Stimulated activated CD8-positive, alpha-beta memory T cell treated with anti-CD3 and anti-CD28 coated beads, Interleukin-7, amount 100 ng/mL, for 1 hour (primary cell): ENCODE data around the gene ZNF529.
"Not testable (repeated sequence)": the region's sequence is repeated elsewhere in the genome, so short reads cannot be mapped to it uniquely, and the experiment has no call there.

ENCODE experiments used
- DNase-seq, 2 donors: peaks; one replicate each; pipeline ENCODE4 v3.0.0-alpha.2; 2020; ENCODE audit warnings: low read depth in 2 of 2

Gene ZNF529

DNA sequence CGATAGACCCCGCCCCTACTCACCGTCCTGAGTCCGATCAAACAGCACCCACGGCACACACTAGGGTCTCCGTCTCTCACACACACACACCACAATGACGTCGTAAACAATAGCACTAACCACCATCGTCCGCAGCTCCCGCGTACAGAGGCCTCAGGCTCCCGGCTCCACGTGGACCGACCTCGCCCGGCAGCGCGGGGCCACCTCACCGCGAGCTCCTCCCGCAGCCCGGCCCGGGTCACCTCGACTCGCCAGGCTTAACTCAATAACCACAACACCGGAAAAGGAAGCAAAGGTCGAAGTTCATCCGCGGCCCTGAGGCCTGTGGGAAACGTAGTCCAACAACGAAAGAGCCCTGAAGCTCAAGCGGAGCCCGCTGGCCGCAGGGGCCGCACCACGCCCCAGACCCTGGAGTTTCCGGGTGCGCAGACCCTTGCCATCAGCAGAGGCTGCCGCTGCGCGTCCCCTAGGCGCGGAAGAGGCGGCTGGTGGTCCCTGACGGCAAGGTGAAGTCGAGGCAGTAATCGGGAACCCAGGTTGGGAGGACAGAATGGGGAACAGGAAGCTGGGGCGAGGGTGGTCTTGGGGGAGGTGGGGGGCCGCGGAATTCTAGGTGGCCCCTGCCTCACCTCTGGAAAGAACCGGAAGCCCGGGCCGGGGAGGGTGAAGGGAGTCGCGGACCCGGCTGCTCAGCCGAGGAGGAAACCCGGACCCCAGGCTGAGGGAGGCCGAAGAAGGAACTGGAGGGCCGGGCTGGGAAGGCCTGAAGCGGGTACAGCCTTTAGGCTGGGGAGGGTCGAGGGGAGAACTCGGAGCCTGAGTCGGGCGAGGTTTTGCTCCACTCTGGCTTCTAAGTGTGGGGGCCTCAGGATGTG, at the start of gene ZNF529:
ZNF529 (minus strand) TSS at position 273 of the 875 bp plus-strand sequence. CDS start 946 bp downstream, outside the sequence.
- DNase-seq, result peak; percentile 64 to 69

DNA sequence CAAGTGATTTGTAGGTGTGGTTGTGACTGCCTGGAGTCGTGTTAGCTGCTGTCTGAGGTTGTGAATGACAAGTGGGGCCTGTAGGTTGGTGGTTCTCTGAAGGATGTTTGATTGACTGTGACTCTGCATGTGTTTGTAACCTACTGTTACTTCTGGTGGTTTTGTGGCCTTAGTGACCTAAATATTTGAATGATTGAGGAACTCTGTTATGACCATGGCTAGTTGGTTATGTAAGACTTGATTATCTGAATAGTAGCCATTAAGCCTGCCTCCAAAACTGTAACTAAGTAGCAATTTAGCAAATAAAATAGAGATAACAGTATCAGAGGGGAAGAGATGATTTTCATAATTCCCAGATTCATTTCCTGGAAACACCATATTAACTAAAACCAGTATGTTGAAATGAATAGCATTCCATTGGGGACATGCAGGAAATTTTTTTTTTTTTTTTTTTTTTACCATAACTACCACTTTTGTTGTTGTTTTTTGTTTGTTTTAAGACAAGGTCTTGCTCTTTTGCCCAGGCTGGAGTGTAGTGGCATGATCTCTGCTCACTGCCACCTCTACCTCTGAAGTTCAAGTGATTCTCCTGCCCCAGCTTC, 32.9 kb upstream of the ZNF529 start:
- no peak for DNase-seq

GRCh38 chr19:36605101-36605876, 32.2 kb upstream of the ZNF529 start, which contains the start of gene ZNF382:
Gene ZNF382, plus strand, starts transcription at chr19:36605313. Its CDS starts 4,602 bp downstream, at chr19:36609915.
- peak; percentile 66 to 77 for DNase-seq

DNA sequence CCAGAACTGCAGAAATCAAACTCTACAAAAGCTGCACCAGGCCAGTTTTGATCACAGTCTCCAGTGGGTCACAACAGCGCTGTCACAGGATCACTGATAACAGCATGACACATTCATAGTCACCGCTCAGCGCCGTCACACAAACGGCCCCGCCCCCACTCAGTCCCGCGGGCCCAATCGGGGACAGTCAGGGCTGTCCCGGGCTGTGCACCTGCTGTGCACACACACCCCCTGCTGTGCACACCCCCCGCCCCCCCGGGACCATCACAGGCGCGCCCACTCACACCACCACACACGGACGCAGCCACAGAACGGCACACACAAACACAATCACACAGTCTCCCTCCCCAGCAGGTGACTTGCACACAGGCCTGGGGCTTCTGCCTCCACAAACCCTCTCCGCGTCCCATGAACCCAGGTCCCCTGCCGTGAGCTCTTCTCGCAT, 31.6 kb upstream of the ZNF529 start:
- DNase-seq, result peak; percentile 59 to 74

DNA sequence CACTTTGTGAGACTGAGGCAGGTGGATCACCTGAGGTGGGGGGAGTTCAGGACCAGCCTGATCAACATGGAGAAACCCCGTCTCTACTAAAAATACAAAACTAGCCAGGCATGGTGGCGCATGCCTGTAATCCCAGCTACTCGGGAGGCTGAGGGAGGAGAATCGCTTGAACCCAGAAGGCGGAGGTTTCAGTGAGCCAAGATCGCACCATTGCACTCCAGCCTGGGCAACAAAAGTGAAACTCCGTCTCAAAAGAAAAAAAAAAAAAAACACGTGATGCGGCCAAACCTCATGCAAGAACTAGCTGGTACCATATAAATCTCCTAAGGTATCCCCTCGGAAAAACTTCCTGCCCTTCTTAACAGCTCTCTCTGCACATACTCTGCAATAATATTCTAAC, 29.6 kb upstream of the ZNF529 start:
- not testable (repeated sequence) for DNase-seq

GRCh38 chr19:36579255-36579654, 6.2 kb upstream of the ZNF529 start:
- no peak for DNase-seq

- DNase-seq, result no peak
These were observed 4.3 kb upstream of the ZNF529 start for GRCh38 chr19:36577271-36577996.

DNA sequence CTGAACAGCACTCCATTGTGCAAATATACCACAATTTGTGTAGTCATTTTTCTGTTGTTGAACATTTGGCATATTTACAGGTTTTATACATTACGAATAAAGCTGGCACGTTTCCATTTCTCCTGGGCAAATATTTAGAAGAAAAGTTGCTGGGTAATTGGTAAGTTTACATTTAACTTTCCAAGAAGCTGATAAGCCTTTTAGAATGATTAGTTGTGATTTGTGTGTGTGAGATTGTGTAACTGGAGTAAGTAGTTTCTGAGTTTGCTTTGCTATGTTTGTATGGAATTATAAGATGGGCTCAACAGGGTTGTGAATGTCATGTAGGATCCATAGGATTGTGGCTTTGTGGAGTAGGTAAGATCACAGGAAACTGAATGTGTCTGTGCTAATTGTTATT, 1.6 kb upstream of the ZNF529 start:
- no peak for DNase-seq

- DNase-seq, result no peak
These were observed 1.0 kb upstream of the ZNF529 start for GRCh38 chr19:36573895-36574720.

DNA sequence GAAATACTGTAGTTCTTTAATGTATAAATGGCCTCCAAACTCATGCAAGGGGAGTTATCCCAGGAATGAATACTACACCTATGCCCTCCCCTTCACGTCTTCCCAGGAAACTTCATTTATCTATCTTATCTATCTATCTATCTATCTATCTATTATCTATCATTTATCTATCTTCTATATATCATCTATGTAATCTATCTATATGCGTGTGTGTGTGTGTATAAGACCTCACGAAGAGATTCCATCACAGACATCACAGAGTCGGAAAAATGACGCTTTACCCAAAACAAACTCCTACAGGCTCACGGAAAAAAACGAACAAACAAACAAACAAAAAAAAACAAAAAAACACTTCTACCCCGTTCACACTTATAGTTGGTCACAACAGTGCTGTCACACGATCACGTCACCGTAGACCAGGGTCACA, 486 bp downstream of the ZNF529 start:
- DNase-seq, result no peak

- DNase-seq, result no peak
These were observed 8.7 kb downstream of the ZNF529 start for GRCh38 chr19:36564391-36564790.

DNA sequence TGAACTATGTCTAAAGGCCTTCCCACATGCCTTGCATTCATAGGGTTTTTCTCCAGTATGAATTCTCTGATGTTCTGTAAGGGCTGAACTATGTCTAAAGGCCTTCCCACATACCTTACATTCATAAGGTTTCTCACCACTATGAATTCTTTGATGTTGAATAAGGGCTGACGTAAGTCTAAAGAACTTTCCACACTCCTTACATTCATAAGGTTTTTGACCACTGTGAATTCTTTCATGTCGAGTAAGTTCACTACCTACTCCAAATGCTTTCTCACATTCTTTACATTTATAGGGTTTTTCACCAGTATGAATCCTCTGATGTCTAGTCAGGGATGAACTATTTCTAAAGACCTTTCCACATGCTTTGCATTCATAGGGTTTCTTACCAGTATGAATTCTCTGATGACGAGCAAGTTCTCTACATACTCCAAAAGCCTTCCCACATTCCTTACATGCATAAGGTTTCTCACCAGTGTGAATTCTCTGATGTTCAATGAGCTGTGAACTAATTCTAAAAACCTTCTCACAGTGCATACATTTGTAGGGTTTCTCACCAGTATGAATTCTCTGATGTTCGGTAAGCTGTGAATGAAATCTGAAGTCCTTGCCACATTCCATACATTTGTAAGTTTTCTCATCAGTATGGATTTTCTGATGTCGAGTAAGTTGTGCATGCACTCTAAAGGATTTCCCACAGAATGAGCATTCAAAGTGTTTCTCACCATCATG, 25.9 kb downstream of the ZNF529 start:
- no peak for DNase-seq

DNA sequence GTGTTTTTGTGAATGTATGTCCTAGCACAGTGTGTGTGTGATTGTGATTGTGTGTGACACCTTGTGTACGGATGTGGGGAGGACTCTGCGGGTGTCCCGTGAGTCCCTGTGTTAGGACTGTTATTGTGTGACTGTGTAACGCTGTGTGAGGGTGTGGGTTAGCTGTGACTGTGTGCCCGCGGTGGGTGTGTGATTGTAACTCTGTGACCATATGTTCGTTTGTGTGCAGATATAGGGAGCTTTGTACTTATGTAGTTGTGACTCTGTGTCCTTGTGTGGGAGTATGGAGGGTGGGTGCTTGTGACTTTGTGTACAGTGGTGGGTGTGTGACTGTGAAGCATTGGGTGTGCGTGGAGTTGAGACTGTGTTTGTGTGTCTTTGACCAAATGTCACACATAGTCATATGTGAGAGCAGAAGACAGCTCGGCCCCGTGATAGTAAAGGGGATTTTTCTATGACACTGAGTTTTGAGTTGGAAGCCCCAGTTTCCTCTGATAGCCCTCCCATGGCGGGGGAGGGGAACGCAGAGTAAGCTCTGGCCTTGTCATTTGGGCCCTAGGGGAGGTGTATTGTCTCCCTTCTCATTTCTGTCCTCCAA, 44.1 kb downstream of the ZNF529 start:
- peak in 1 of 2 donors; percentile 0 for DNase-seq

- peak; percentile 76 to 87 for DNase-seq
These were observed 44.7 kb downstream of the ZNF529 start, which contains the start of gene ZNF260 for GRCh38 chr19:36528194-36528920. Gene ZNF260, minus strand, starts transcription at chr19:36528271. Its CDS starts 13,033 bp downstream, at chr19:36515238.

DNA sequence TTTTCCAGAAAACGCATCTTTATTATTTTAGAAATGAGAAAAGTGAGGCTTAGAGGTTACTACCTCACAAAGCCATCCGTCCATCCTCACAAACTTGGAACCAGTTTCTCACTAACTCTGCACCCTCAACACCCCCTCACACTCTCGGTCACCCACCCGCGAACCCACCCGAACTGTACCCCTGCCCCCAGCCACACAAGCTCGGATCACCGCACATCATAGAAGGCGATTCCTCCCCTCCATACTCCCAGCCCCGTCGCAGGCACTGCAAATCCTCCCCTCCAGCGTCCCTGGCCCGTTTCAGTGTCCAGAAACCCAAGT, 45.3 kb downstream of the ZNF529 start:
- DNase-seq, result no peak

DNA sequence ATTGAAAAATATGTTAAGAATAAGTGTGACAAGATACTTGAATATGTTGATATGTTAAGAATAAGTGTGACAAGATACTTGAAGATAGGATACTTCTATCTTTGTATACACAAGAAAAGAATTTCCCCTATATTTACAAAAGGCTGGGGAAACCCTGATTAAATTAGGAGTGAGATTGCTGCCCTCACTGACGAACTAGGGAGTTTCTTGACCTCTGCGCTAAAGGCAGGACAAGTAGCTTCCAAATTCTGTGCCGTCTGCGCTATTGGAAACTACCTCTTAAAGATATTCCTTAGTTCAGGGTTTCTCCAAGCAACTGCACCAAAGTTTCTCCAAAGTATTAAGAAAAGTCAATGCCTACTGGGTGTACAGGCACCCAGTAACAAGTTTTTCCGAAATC, 45.8 kb downstream of the ZNF529 start:
- no peak for DNase-seq

DNA sequence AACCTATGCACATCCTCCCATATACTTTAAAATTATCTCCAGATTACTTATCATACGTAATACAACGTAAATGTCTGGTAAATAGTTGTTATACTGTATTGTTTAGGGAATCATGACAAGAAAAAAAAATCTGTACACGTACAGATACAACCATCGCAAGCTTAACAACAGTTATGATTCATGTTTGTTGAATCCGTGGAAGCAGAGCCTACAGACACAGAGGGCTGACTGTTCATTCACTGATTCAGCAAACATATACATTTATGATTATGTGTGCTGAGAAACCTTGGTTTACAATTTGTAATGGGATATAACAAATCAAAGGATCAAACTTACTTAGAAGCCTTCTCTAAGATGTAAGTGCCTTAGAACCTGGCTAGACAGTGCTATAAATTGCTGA, 46.5 kb downstream of the ZNF529 start:
- DNase-seq, result no peak

DNA sequence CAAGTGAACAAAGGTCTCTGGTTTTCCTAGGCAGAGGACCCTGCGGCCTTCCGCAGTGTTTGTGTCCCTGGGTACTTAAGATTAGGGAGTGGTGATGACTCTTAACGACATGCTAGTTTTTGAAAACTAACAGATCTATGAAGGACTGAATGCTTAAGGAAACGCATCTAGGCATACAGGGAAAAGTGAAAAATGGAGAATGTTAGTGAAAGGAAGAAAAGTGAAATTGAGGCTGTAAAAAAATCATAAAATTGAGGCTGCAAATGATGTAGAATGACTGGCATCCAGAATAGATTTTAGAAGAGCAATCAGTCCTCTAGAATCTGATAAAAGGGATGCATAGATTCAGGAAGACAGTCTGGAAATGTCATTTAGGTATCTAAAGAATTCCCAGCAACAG, 48.5 kb downstream of the ZNF529 start:
- no peak for DNase-seq
